ENCODE measurements around the gene CDC34.
"Not testable (repeated sequence)": the region's sequence is repeated elsewhere in the genome, so short reads cannot be mapped to it uniquely, and the experiment has no call there.

CDC34 gene

GRCh38 chr19:574658-575526 lies 43.3 kb downstream of the CDC34 start:
- DNase-seq = no peak

- no peak for DNase-seq
Observed at GRCh38 chr19:575527-576506, 44.3 kb downstream of the CDC34 start.

- DNase-seq = no peak
Observed at GRCh38 chr19:576768-577438, 45.3 kb downstream of the CDC34 start.

DNA sequence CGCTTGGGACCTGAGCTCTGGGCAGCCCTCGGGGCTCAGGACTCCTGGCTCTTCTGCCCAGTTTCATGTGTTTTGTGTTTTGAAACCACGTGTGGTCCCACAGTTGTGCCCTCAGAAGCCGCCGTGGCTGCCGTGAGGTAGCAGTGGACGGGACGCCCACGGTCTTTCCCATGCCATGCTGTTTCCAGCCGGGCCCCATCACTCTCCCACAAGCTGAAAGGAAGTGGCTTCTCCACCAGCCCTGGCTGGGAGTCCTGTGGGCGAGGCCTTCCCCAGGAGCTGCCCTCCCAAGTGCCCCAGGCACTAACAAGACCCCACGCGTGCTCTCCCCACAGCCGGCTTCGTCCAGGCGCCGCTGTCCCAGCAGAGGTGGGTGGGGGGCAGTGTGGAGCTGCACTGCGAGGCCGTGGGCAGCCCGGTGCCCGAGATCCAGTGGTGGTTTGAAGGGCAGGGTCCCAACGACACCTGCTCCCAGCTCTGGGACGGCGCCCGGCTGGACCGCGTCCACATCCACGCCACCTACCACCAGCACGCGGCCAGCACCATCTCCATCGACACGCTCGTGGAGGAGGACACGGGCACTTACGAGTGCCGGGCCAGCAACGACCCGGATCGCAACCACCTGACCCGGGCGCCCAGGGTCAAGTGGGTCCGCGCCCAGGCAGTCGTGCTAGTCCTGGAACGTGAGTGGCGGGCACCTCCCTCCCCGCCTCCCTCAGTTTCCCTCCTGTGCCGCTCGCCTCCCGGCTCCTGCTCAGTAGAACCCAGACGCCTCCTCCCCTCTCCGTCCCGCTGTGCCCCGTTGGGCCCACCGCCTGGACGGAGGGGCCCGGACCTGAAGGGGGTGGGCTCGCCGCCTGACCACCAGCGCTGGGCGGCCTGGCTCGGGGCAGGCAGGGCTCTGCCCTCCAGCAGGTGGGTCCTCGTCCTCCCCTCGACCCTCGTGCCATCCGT lies 46.2 kb downstream of the CDC34 start:
- DNase-seq = no peak

- DNase-seq = no peak
Observed at GRCh38 chr19:579111-579841, 47.7 kb downstream of the CDC34 start.

DNA sequence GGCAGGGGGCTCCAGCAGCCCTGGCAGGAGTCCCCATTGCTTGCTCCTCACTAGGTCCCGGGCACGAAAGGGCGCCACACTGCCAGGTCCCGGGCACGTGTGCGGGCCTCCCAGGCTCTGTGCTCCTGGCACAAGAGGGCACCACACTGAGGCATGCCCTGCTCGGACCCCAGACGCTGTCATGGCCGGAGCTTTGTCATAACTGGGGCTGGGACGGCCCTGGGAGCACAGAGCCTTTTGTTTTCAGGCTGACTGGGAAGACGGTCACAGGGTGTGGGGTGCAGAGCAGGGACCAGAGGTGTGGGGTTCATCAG lies 48.2 kb downstream of the CDC34 start:
- no peak for DNase-seq

DNA sequence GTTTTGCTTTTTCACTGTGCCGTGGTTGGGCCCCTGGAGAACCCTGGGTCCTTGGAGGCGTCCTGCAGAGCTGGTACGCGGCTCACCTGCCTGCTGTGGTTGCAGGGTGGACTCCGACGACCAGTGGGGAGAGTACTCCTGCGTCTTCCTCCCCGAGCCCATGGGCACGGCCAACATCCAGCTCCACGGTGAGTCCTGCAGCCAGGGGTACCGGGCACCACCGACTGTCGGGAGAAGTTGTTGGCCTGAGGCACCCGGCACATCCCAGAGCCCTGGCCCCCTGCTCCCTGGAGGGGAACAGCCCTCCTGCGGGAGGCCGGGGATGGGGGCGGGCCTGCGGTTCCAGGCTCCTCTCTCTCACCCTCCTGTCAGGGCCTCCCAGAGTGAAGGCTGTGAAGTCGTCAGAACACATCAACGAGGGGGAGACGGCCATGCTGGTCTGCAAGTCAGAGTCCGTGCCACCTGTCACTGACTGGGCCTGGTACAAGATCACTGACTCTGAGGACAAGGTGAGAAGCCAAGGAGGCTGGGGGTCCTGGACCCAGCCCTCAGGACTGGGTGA lies 48.8 kb downstream of the CDC34 start:
- no peak for DNase-seq

DNA sequence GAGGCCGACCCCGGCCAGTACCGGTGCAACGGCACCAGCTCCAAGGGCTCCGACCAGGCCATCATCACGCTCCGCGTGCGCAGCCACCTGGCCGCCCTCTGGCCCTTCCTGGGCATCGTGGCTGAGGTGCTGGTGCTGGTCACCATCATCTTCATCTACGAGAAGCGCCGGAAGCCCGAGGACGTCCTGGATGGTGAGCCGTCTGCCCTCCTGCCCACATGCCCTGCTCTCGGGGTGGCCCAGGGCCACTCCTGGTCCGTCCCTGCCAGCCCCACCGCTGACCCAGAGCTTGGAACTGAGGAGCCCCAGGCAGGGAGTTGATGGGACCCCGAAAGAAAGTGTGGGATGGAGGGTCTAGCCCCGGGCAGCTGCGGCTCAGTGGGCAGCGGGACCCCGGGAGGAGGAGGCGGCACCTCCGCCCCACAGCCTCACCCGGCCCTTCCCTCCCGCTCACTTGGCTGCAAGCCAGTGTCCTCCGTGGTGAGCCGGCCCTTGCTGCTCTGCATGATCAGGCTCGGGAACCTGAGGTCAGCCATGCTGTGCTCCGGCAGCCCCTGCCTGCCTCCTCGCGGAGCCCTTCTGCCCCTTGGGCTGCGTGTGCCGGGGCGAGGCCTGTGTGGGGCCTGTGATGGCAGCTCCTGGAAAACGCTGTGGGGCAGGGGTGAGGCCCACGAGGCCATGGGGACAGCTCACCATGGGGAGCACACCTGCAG lies 50.0 kb downstream of the CDC34 start:
- no peak for DNase-seq

GRCh38 chr19:582497-583197 lies 51.1 kb downstream of the CDC34 start:
- no peak for DNase-seq

DNA sequence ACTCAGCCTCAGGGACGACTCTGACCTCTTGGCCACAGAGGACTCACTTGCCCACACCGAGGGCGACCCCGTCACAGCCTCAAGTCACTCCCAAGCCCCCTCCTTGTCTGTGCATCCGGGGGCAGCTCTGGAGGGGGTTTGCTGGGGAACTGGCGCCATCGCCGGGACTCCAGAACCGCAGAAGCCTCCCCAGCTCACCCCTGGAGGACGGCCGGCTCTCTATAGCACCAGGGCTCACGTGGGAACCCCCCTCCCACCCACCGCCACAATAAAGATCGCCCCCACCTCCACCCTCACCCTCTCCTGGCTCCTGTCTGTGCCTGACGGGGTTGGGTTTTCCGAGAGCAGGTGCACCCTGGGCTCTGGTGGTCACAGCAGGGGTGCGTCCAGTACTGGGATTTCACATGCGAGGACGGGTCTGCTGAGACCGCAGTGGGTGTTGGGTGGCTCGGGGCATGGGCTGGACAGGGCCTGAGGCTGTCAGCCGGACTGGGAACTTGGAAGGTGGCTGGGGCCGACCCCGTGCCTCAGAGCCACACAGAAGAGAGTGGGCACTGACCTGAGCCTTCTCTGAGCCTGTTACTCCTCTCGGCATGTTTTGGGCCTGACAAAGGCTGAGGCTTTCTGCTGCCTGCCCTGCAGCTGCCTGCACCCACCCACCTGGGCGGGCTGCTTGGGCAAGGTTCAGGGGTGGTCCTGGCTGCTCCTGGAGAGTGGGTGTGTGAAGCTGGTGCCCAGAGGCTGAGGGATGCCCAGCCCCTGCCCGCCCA lies 51.8 kb downstream of the CDC34 start:
- DNase-seq = no peak

- DNase-seq = no peak
Observed at GRCh38 chr19:583968-584239, 52.3 kb downstream of the CDC34 start.

DNA sequence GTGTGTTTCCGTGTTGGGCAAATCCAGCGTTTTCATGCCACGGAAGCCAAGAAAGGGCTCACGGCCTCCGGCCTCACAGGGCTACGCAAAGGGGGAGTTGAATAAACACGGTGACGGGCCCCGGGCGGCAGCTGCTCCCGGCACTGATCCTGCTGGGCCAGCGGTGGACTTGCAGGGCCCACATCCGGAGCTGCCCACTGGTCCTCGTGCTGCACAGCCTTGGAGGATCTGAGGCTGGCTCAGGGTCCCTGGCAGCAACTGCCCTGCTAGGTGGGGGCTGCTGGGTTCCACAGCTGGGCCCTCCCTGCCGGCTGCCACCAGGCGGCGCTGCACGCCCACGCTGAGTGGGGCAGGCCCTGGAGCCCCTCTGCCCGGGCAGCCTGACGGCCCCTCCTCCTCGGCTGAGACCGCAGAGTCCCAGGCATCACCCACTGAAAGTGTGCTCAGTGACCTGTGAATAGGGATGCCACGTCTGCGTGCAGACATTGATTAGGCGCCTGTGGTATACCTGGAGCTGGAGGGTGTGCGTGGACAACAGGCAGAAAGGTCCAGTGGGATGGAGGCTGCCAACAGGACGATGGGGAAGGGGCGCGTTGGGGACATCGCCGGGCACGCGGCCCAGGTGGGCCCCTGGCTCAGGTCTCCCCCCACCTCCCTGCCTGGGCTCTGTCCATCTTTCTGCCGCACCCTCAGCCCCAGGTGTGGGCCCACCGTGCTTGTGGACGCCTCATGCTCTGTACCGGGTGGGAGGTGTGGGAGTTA lies 52.9 kb downstream of the CDC34 start:
- DNase-seq = peak in 3 of 4 experiments; percentile 31 to 66 (median 35)

GRCh38 chr19:585146-585545 lies 53.6 kb downstream of the CDC34 start:
- DNase-seq = not testable (repeated sequence)

DNA sequence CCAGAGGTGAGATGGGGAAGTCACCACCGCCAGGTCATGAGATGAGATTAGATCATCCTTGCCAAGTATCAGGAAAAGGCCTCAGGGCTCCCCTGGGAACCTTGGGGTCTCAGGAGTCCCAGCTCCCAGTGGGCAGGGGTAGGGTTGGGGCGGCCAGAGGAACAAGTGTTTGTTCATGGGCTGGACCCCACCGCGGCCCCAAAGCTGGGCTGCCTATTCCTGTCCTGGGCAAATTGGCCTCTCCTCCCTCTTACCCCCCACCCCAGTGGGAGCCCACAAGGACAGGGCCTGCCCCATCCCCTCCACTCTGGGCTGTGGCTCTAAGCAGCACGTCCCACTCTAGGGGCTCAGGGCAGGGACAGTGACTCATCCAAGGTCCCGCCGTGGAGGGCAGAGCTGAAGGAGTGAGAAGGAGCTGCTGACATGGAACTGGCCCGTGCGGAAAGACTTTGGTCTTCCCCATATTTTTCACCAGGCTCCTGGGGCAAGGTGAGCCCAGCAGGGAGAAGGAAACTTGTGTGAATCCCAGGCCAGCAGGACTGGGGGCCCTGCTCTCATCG lies 54.1 kb downstream of the CDC34 start:
- DNase-seq = no peak

DNA sequence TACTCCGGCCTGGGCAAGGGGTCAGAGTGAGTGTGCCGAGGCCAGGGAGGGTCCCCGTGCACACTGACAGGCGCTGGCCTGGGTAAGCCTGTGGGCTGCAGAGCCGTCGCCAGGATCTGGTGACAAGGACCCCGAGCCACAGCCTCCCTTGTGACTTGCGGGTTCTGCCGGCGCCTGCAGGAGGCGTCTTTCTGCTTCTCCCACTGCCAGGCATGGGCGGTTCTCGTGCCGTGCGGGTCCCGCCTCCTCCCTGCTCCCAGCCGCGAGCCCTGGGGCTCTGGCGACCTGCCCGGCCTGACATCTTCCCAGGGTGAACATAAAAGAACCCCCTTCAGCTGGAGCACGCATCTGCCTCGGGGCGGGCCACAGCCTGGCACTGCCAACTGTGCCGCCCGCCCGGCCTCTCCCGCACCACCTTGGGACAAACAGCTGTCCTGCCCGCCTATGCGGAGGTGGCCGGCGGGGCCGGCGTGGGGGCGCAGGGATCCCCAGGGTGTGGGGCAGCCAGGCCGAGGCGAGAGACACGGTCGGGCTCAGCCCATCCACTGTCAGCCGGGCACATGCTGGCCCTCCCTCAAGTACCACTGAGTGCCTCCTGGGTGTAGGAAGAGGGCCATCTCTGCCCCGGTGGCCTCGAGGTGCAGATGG lies 56.7 kb downstream of the CDC34 start:
- DNase-seq = peak in 2 of 4 experiments; percentile 24 to 50

- DNase-seq = no peak
Observed at GRCh38 chr19:588741-589692, 57.5 kb downstream of the CDC34 start.
